Hepatocyte (in vitro differentiated cells): Measurements from ENCODE around the gene APRT. TPM values are rescaled to one million over a fixed set of nuclear protein-coding genes. Genes with fewer than 3 reads are reported as not detected.

Experiments
- DNase-seq: peaks from one replicate; pipeline ENCODE4 v3.0.0-alpha.2; 2016; ENCODE audit warnings: low spot score
- H2AFZ ChIP-seq: fragments of 200-600 bp; sonication (generic); 2 replicates; pipeline ENCODE4 v1.6.0; 2016; ENCODE audit warnings: antibody characterized with exemption, mild to moderate bottlenecking
- H3K27ac ChIP-seq: fragments of 200-600 bp; sonication (generic); 2 replicates; pipeline ENCODE4 v1.5.1; 2016; ENCODE audit warnings: mild to moderate bottlenecking
- H3K27me3 ChIP-seq: fragments of 200-600 bp; sonication (generic); 2 replicates; pipeline ENCODE4 v1.6.1; 2016
- H3K36me3 ChIP-seq: fragments of 200-600 bp; sonication (generic); replicated peaks from 2 replicates; pipeline ENCODE4 v1.5.1; 2016; ENCODE audit warnings: low read depth; ENCODE audit not compliant: insufficient read depth
- H3K4me1 ChIP-seq: fragments of 200-600 bp; sonication (generic); 2 replicates; pipeline ENCODE4 v1.5.1; 2016; ENCODE audit warnings: mild to moderate bottlenecking, moderate library complexity; ENCODE audit not compliant: insufficient read depth
- H3K4me2 ChIP-seq: fragments of 200-600 bp; sonication (generic); 2 replicates; pipeline ENCODE4 v1.6.0; 2016
- H3K4me3 ChIP-seq: fragments of 200-600 bp; sonication (generic); 2 replicates; pipeline ENCODE4 v1.5.1; 2016; ENCODE audit warnings: mild to moderate bottlenecking
- H3K79me2 ChIP-seq: fragments of 200-600 bp; sonication (generic); 2 replicates; pipeline ENCODE4 v1.6.0; 2017; ENCODE audit warnings: mild to moderate bottlenecking
- H3K9me2 ChIP-seq: fragments of 200-600 bp; sonication (generic); replicated peaks from 2 replicates; pipeline ENCODE4 v1.6.0; 2017; ENCODE audit warnings: mild to moderate bottlenecking; ENCODE audit not compliant: insufficient read depth
- H3K9me3 ChIP-seq: fragments of 200-600 bp; sonication (generic); 2 replicates; pipeline ENCODE4 v1.5.1; 2016; ENCODE audit warnings: low read depth, mild to moderate bottlenecking
- H4K20me1 ChIP-seq: fragments of 200-600 bp; sonication (generic); 2 replicates; pipeline ENCODE4 v1.6.0; 2016; ENCODE audit warnings: mild to moderate bottlenecking; ENCODE audit not compliant: insufficient read depth, poor library complexity, severe bottlenecking
- CTCF ChIP-seq: fragments of 200-600 bp; sonication (generic); IDR thresholded peaks from 2 replicates; pipeline ENCODE4 v1.5.1; 2016; ENCODE audit warnings: antibody characterized with exemption, mild to moderate bottlenecking; ENCODE audit not compliant: poor library complexity
- EZH2 ChIP-seq: fragments of 200-600 bp; sonication (generic); IDR thresholded peaks from 2 replicates; pipeline ENCODE4 v1.6.1; 2016; ENCODE audit warnings: antibody characterized with exemption, mild to moderate bottlenecking, borderline replicate concordance
- EZH2phosphoT487 ChIP-seq: fragments of 200-600 bp; sonication (generic); IDR thresholded peaks from one replicate; pipeline ENCODE4 v1.6.1; 2018; ENCODE audit warnings: antibody characterized with exemption, mild to moderate bottlenecking, low read depth, moderate library complexity; ENCODE audit not compliant: unreplicated experiment, severe bottlenecking
- WGBS: methylation state at CpG from one replicate; pipeline ENCODE4 v1.1.6; 2016; ENCODE audit warnings: low lambda C conversion rate; ENCODE audit errors: missing lambda C conversion rate; 5-methylcytosine and 5-hydroxymethylcytosine counted together
- polyA plus RNA-seq: library from polyadenylated mRNA; unstranded; fragments of >200 nt; fragmentation: Nextera tagmentation; extraction: Ambion mirVana; gene quantifications from 2 replicates; pipeline ENCODE4 v1.2.1, GENCODE V29; 2016
- total RNA-seq: library from RNA; depleted of rRNA; stranded (reverse); fragments of >200 nt; gene quantifications from 2 replicates; pipeline ENCODE4 v1.2.3, GENCODE V29; 2014

APRT gene
- total and polyA plus RNA-seq, 2 experiments from 2014 or later, result 101 to 237 TPM

GRCh38 chr16:88841521-88842307, 30.0 kb upstream of the APRT start:
- Histone ChIP-seq H3K27me3 (no peaks in the 10 kb centered on the region), H3K4me2 (no peak overlapping the region), H3K9me2 (no peaks in the 10 kb centered on the region), H2AFZ (no peak overlapping the region), H3K27ac (no peak overlapping the region), H3K9me3 (no peaks in the 10 kb centered on the region), H3K4me3 (no peak overlapping the region), H3K79me2 (no peaks in the 10 kb centered on the region), H3K36me3 (no peaks in the 10 kb centered on the region), H4K20me1 (no peaks in the 10 kb centered on the region), H3K4me1 (no peaks in the 10 kb centered on the region)
- TF ChIP-seq EZH2phosphoT487 (no peak), CTCF (no peak), EZH2 (no peak)
- WGBS, result 97% methylated on average over 39 of the region's 40 CpGs
- DNase-seq, result no peak

GRCh38 chr16:88840600-88841215, 29.0 kb upstream of the APRT start:
- Histone ChIP-seq H3K27ac (no peak overlapping the region), H3K36me3 (no peaks in the 10 kb centered on the region), H3K4me1 (no peaks in the 10 kb centered on the region), H3K27me3 (no peaks in the 10 kb centered on the region), H3K9me2 (no peaks in the 10 kb centered on the region), H3K9me3 (no peaks in the 10 kb centered on the region), H3K79me2 (no peaks in the 10 kb centered on the region), H3K4me3 (no peak overlapping the region), H2AFZ (no peak overlapping the region), H3K4me2 (no peak overlapping the region), H4K20me1 (no peaks in the 10 kb centered on the region)
- no peak for DNase-seq
- no peak for TF ChIP-seq EZH2phosphoT487
- no peak for TF ChIP-seq CTCF
- TF ChIP-seq EZH2, result no peak
- 96% methylated on average over 26 of the region's 30 CpGs for WGBS

GRCh38 chr16:88839745-88840599, 28.2 kb upstream of the APRT start:
- Histone ChIP-seq H3K27ac (no peak overlapping the region), H3K4me2 (no peak overlapping the region), H3K9me3 (no peaks in the 10 kb centered on the region), H3K27me3 (no peaks in the 10 kb centered on the region), H4K20me1 (no peaks in the 10 kb centered on the region), H3K79me2 (no peaks in the 10 kb centered on the region), H2AFZ (no peak overlapping the region), H3K36me3 (no peaks in the 10 kb centered on the region), H3K4me3 (no peak overlapping the region), H3K4me1 (no peaks in the 10 kb centered on the region), H3K9me2 (no peaks in the 10 kb centered on the region)
- DNase-seq, result no peak
- TF ChIP-seq EZH2phosphoT487, result no peak
- TF ChIP-seq CTCF, result no peak
- no peak for TF ChIP-seq EZH2
- WGBS, result 97% methylated on average over 24 of the region's 24 CpGs
